Upper lobe of left lung (tissue), 6 donors: ENCODE results near the gene USP2. TPM values are rescaled to one million over a fixed set of nuclear protein-coding genes. Genes with fewer than 3 reads are reported as not detected.

ENCODE experiments used
- ATAC-seq, 2 donors: fragments of 200-7000 bp; cut with Tn5 transposase; one replicate each; pipeline ENCODE4 v1.9.1; 2022; ENCODE audit warnings: mild to moderate bottlenecking in 2 of 2, moderate library complexity in 2 of 2; ENCODE audit not compliant: low FRiP score in 2 of 2
- DNase-seq, 2 donors: peaks; one replicate each; pipeline ENCODE4 v3.0.0-alpha.2; 2019 to 2020
- H3K27ac ChIP-seq, 4 donors: fragments of 200-600 bp; sonication (generic); one replicate each; pipeline ENCODE4 v1.5.1; 2016 to 2019
- H3K27me3 ChIP-seq, 4 donors: fragments of 200-600 bp; sonication (generic); one replicate each; pipeline ENCODE4 v1.5.1; 2017 to 2019
- H3K36me3 ChIP-seq, 4 donors: fragments of 200-600 bp; sonication (generic); one replicate each; pipeline ENCODE4 v1.5.1; 2016 to 2019
- H3K4me1 ChIP-seq, 4 donors: fragments of 200-600 bp; sonication (generic); one replicate each; pipeline ENCODE4 v1.5.1; 2018 to 2019
- H3K4me3 ChIP-seq, 4 donors: fragments of 200-600 bp; sonication (generic); one replicate each; pipeline ENCODE4 v1.5.1; 2017 to 2019; ENCODE audit warnings: mild to moderate bottlenecking in 2 of 4, moderate library complexity in 1 of 4
- H3K9me3 ChIP-seq, 4 donors: fragments of 200-600 bp; sonication (generic); one replicate each; pipeline ENCODE4 v1.5.1; 2018 to 2019
- CTCF ChIP-seq, 6 experiments: fragments of 450-650 bp in 4 of 6; fragments of 200-600 bp in 2 of 6; sonication (generic) in 2 of 6; IDR thresholded peaks; one replicate each; pipeline ENCODE4 v1.5.1; 2016 to 2019; ENCODE audit warnings: antibody characterized with exemption in 6 of 6
- EP300 ChIP-seq, 4 donors: sonication (generic); formaldehyde crosslinking; IDR thresholded peaks; one replicate each; pipeline ENCODE4 v1.5.1; 2017; ENCODE audit warnings: antibody characterized with exemption in 4 of 4, control low read depth in 2 of 4
- POLR2A ChIP-seq, 4 donors: fragments of 450-650 bp; IDR thresholded peaks; one replicate each; pipeline ENCODE4 v1.5.1; 2016 to 2017; ENCODE audit warnings: antibody characterized with exemption in 4 of 4, mild to moderate bottlenecking in 2 of 4
- POLR2AphosphoS5 ChIP-seq, 2 donors: sonication (generic); formaldehyde crosslinking; IDR thresholded peaks; one replicate each; pipeline ENCODE4 v1.5.1; 2017; ENCODE audit warnings: antibody characterized with exemption in 2 of 2
- WGBS, 2 donors: methylation state at CpG; one replicate each; pipeline ENCODE4 v1.1.5; 2017 to 2018; 5-methylcytosine and 5-hydroxymethylcytosine counted together
- total RNA-seq, 6 donors: library from RNA; depleted of rRNA in 4 of 6; stranded (reverse); fragments of >200 nt in 4 of 6; gene quantifications; one replicate each; pipeline versions ENCODE4 v1.1.0 to v1.2.1, GENCODE V29; 2016 to 2021
- donor health status: DM: no; HTN: no; CAD: no; lungs with moderate emphysema.
- donor health status: DM: no; HTN: yes; CAD: no; lungs with severe emphysema.

USP2 gene
- total RNA-seq, 6 donors from 2014 or later = 1.7 to 5.0 (median 3.0) TPM

GRCh38 chr11:119380827-119381180 is 686 bp downstream of the USP2 start:
- ATAC-seq (no peak), DNase-seq (no peak)
- Histone ChIP-seq H3K4me1 (peaks cover 20 to 27% (median 24%) of the 10 kb centered on the region in 4 donors), H3K27me3 (no peaks in the 10 kb centered on the region), H3K9me3 (no peaks in the 10 kb centered on the region), H3K27ac (peak overlapping the region in 2 of 4 donors; percentile 57 to 73), H3K36me3 (no peaks in the 10 kb centered on the region), H3K4me3 (peak overlapping the region; percentile 4 to 54 (median 40))
- TF ChIP-seq POLR2A (IDR thresholded peaks at IDR 0.05) (no peak), CTCF (IDR thresholded peaks at IDR 0.05) (no peak), POLR2AphosphoS5 (IDR thresholded peaks at IDR 0.05) (no peak), EP300 (IDR thresholded peaks at IDR 0.05) (no peak)
- 11 to 14% methylated on average over 4 to 10 of the region's 10 CpGs for WGBS, 2 donors

- WGBS, 2 donors = 74 to 80% methylated on average over 12 to 13 of the region's 13 CpGs
- Histone ChIP-seq H3K4me1 (peaks cover 22 to 31% (median 28%) of the 10 kb centered on the region in 4 donors), H3K27ac (no peak overlapping the region), H3K36me3 (no peaks in the 10 kb centered on the region), H3K27me3 (no peaks in the 10 kb centered on the region), H3K4me3 (no peak overlapping the region), H3K9me3 (no peaks in the 10 kb centered on the region)
- DNase-seq (peak in 1 of 2 donors; percentile 18), ATAC-seq (peak in 1 of 2 donors; percentile 22)
- TF ChIP-seq CTCF (IDR thresholded peaks at IDR 0.05) = no peak
- no peak for TF ChIP-seq POLR2AphosphoS5 (IDR thresholded peaks at IDR 0.05)
- no peak for TF ChIP-seq POLR2A (IDR thresholded peaks at IDR 0.05)
These were observed 1.2 kb downstream of the USP2 start for GRCh38 chr11:119380160-119380826.

- Histone ChIP-seq H3K27ac (no peak overlapping the region), H3K4me3 (no peak overlapping the region), H3K9me3 (no peaks in the 10 kb centered on the region), H3K27me3 (no peaks in the 10 kb centered on the region), H3K4me1 (peaks cover 26 to 36% (median 30%) of the 10 kb centered on the region in 4 donors), H3K36me3 (no peaks in the 10 kb centered on the region)
- WGBS, 2 donors = 69 to 80% methylated on average over 8 to 10 of the region's 10 CpGs
- DNase-seq (peak in 1 of 2 donors; percentile 15), ATAC-seq (no peak)
- no peak for TF ChIP-seq POLR2A (IDR thresholded peaks at IDR 0.05)
- no peak for TF ChIP-seq EP300 (IDR thresholded peaks at IDR 0.05)
- TF ChIP-seq POLR2AphosphoS5 (IDR thresholded peaks at IDR 0.05) = no peak
- no peak for TF ChIP-seq CTCF (IDR thresholded peaks at IDR 0.05)
These were observed 2.5 kb downstream of the USP2 start for GRCh38 chr11:119378851-119379465.

- 73 to 78% methylated on average over 4 to 6 of the region's 6 CpGs for WGBS, 2 donors
- no peak for TF ChIP-seq POLR2AphosphoS5 (IDR thresholded peaks at IDR 0.05)
- TF ChIP-seq EP300 (IDR thresholded peaks at IDR 0.05) = no peak
- TF ChIP-seq POLR2A (IDR thresholded peaks at IDR 0.05) = no peak
- no peak for TF ChIP-seq CTCF (IDR thresholded peaks at IDR 0.05)
- H3K4me1 ChIP-seq = peaks cover 26 to 36% (median 31%) of the 10 kb centered on the region in 4 donors
- H3K9me3 ChIP-seq = no peaks in the 10 kb centered on the region
- DNase-seq = peak in 1 of 2 donors; percentile 10
- no peak overlapping the region for H3K27ac ChIP-seq
- H3K36me3 ChIP-seq = no peaks in the 10 kb centered on the region
- H3K4me3 ChIP-seq = no peak overlapping the region
- no peaks in the 10 kb centered on the region for H3K27me3 ChIP-seq
- no peak for ATAC-seq
These were observed 3.4 kb downstream of the USP2 start for GRCh38 chr11:119377961-119378667.
